Measurements from ENCODE around the gene SHPK. TPM values are rescaled to one million over a fixed set of nuclear protein-coding genes. Genes with fewer than 3 reads are reported as not detected.

SHPK gene
- polyA plus RNA-seq, 1 experiment: 5.6 TPM

- CTCF ChIA-PET: interaction anchor here (0.5 to 2.0 kb wide), 3 partner anchors 10 to 80 kb away, joined by 3 to 5 read pairs (median 3); no protein-coding TSS in a partner anchor
- Histone ChIP-seq H3K36me3 (ENCODE audit: control insufficient read depth, insufficient read depth, low read length) (peaks cover 5% of the 10 kb centered on the region), H3K4me3 (ENCODE audit: low read depth, low read length) (no peak overlapping the region), H3K27me3 (ENCODE audit: control insufficient read depth, insufficient read depth, low read length) (no peaks in the 10 kb centered on the region)
- TF ChIP-seq, protein P1, sequence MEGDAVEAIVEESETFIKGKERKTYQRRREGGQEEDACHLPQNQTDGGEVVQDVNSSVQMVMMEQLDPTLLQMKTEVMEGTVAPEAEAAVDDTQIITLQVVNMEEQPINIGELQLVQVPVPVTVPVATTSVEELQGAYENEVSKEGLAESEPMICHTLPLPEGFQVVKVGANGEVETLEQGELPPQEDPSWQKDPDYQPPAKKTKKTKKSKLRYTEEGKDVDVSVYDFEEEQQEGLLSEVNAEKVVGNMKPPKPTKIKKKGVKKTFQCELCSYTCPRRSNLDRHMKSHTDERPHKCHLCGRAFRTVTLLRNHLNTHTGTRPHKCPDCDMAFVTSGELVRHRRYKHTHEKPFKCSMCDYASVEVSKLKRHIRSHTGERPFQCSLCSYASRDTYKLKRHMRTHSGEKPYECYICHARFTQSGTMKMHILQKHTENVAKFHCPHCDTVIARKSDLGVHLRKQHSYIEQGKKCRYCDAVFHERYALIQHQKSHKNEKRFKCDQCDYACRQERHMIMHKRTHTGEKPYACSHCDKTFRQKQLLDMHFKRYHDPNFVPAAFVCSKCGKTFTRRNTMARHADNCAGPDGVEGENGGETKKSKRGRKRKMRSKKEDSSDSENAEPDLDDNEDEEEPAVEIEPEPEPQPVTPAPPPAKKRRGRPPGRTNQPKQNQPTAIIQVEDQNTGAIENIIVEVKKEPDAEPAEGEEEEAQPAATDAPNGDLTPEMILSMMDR (IDR thresholded peaks at IDR 0.05; ENCODE audit: insufficient read depth, low read depth, low read length): no peak
- POLR2A ChIA-PET: no interaction called here
- DNase-seq (ENCODE audit: low read depth): no peak
Observed at GRCh38 chr17:3657588-3657869, 21.5 kb upstream of the SHPK start.

DNA sequence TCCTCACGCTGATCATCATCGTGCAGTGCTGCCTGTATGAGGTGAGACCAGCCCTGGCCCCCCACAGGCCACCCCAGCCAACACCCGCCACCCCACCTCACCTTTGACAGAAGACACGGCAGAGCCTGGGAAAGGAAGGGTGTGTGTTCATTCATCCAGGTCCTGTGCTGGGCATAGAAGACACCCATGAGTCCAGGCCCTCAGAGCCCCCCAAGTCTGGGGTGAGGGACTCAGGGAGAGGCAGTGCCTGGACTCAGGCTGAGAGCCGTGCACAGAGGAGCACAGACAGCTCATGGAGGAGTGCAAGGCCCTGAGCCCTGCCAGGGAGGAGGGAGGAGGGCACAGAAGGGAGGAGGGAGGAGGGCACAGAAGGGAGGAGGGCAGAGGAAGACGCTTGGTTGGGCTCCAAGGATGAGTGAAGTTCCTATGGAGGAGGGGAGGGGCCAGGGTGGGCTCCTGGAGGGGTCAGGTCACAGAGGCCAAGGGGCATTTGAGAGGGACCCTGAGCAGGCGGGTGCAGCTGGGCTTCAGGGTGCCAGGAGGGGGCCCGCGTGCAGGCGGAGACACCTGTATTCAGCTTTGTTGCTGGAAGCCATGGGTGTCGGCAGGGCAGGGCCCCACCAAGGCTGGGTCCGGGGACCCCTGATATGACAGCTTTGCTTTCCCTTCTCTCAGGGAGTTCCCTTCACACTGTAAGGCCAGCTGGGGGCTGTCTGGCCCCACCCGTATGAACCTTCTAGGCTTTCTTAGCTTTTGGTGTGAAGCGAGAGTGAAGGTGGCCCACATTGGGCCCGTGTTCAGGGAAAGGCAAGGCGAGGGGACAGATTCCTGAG, 20.9 kb upstream of the SHPK start:
- TF ChIP-seq, protein P1 (IDR thresholded peaks at IDR 0.05; ENCODE audit: insufficient read depth, low read depth, low read length): no peak
- H3K4me3 ChIP-seq (ENCODE audit: low read depth, low read length): no peak overlapping the region
- H3K36me3 ChIP-seq (ENCODE audit: control insufficient read depth, insufficient read depth, low read length): peaks cover 3% of the 10 kb centered on the region
- H3K27me3 ChIP-seq (ENCODE audit: control insufficient read depth, insufficient read depth, low read length): no peaks in the 10 kb centered on the region
- CTCF ChIA-PET: interaction anchor here (0.5 to 2.0 kb wide), 3 partner anchors 9 to 80 kb away, joined by 3 to 5 read pairs (median 3); no protein-coding TSS in a partner anchor
- DNase-seq (ENCODE audit: low read depth): no peak
- POLR2A ChIA-PET: no interaction called here

- Histone ChIP-seq H3K36me3 (ENCODE audit: control insufficient read depth, insufficient read depth, low read length) (peaks cover 2% of the 10 kb centered on the region), H3K4me3 (ENCODE audit: low read depth, low read length) (no peak overlapping the region), H3K27me3 (ENCODE audit: control insufficient read depth, insufficient read depth, low read length) (no peaks in the 10 kb centered on the region)
- ChIA-PET CTCF (interaction anchor here (1.7 kb wide), 1 partner anchor 9 kb away, joined by 5 read pairs; no protein-coding TSS in a partner anchor), POLR2A (no interaction called here)
- TF ChIP-seq, protein P1 (IDR thresholded peaks at IDR 0.05; ENCODE audit: insufficient read depth, low read depth, low read length): no peak
- DNase-seq (ENCODE audit: low read depth): no peak
Observed at GRCh38 chr17:3656353-3656752, 20.3 kb upstream of the SHPK start.

GRCh38 chr17:3655766-3656165, 19.7 kb upstream of the SHPK start:
- peaks cover 3% of the 10 kb centered on the region; the same call in 1 of the 2 replicates for H3K36me3 ChIP-seq (ENCODE audit: control insufficient read depth, insufficient read depth, low read length)
- TF ChIP-seq, protein P1 (IDR thresholded peaks at IDR 0.05; ENCODE audit: insufficient read depth, low read depth, low read length): no peak
- H3K27me3 ChIP-seq (ENCODE audit: control insufficient read depth, insufficient read depth, low read length): no peaks in the 10 kb centered on the region
- H3K4me3 ChIP-seq (ENCODE audit: low read depth, low read length): no peak overlapping the region
- DNase-seq (ENCODE audit: low read depth): no peak
- CTCF ChIA-PET: interaction anchor here (1.7 kb wide), 1 partner anchor 9 kb away, joined by 5 read pairs; no protein-coding TSS in a partner anchor
- POLR2A ChIA-PET: no interaction called here

- no peak for DNase-seq (ENCODE audit: low read depth)
- POLR2A ChIA-PET: no interaction called here
- no peaks in the 10 kb centered on the region for H3K27me3 ChIP-seq (ENCODE audit: control insufficient read depth, insufficient read depth, low read length)
- peaks cover 8% of the 10 kb centered on the region for H3K36me3 ChIP-seq (ENCODE audit: control insufficient read depth, insufficient read depth, low read length)
- TF ChIP-seq, protein P1 (IDR thresholded peaks at IDR 0.05; ENCODE audit: insufficient read depth, low read depth, low read length): peak; percentile 67
- CTCF ChIA-PET: interaction anchor here (0.7 to 4.5 kb wide), 17 partner anchors 8 to 819 kb away, joined by 3 to 23 read pairs (median 5); partner anchors contain the start of genes CTNS and SHPK
- no peak overlapping the region for H3K4me3 ChIP-seq (ENCODE audit: low read depth, low read length)
Observed at GRCh38 chr17:3647769-3648555, 11.9 kb upstream of the SHPK start.
